HG02938 (cell line): ENCODE measurements around the gene LMO7.
A peak's percentile ranks its signal among the peaks of the same experiment; 100 is the strongest.
"Not testable (repeated sequence)": the region's sequence is repeated elsewhere in the genome, so short reads cannot be mapped to it uniquely, and the experiment has no call there.

Experiments used
- ATAC-seq: cut with Tn5 transposase; IDR thresholded peaks from one replicate; pipeline ENCODE4 v1.9.1; 2021; ENCODE audit warnings: mild to moderate bottlenecking, moderate library complexity; ENCODE audit not compliant: unreplicated experiment

LMO7 gene

GRCh38 chr13:75695908-75696307 lies 59.8 kb downstream of the LMO7 start:
- not testable (repeated sequence) for ATAC-seq

GRCh38 chr13:75699062-75699461 lies 62.9 kb downstream of the LMO7 start:
- ATAC-seq, result no peak

DNA sequence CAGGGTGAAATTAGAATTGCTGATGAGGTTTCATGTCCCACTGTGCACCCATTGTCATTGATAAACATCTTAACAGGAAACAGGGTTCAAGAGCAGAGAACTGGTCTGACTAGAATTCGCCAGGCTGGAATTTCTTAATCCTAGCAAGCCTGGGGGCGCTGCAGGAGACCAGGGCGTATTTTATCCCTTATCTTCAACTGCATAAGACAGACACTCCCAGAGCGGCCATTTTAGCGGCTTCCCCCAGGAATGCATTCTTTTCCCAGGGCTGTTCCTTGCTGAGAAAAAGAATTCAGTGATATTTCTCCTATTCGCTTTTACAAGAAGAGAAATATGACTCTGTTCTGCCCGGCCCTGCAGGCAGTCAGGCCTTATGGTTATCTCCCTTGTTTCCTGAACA lies 63.6 kb downstream of the LMO7 start:
- ATAC-seq, result not testable (repeated sequence)

DNA sequence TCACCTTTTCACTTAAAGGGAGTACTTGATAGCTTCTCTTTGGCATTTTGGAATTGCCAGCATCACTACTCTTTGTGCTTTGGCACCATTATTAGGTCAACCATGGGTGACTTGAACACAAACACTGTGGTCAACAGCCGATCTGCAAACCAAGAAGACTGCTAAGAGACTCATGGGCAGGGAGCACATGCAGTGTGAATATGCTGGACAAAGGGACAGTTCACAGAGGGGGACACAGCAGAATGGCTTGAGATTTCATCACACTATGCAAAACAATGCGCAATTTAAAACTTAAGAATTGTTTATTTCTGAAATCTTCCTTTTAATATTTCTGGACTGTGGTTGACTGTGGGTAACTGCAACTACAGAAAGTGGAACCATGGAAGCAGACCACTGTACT lies 64.4 kb downstream of the LMO7 start:
- no peak for ATAC-seq

- ATAC-seq, result no peak
Observed at GRCh38 chr13:75702476-75702875, 66.3 kb downstream of the LMO7 start.

DNA sequence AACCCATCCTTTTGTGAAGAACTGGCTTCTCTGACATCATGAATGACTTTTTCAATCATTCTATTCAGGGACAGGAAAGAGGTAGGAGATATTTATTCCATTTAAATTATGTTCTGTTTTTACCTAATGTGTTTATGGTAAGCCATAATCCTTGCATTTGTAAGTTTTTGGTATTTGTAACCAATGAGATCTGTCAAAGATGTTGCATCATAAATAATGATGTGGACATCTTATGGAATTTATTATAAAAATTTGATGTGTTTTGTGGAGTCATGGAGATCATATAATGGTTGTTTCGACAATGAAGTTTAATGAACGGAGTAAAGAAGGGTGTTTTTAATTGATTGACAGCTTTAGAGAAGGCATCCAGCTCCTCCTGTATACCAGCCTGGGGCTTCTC lies 67.6 kb downstream of the LMO7 start:
- ATAC-seq, result no peak

- ATAC-seq, result no peak
Observed at GRCh38 chr13:75704194-75704926, 68.2 kb downstream of the LMO7 start.

- ATAC-seq, result no peak
Observed at GRCh38 chr13:75704927-75705288, 68.8 kb downstream of the LMO7 start.

DNA sequence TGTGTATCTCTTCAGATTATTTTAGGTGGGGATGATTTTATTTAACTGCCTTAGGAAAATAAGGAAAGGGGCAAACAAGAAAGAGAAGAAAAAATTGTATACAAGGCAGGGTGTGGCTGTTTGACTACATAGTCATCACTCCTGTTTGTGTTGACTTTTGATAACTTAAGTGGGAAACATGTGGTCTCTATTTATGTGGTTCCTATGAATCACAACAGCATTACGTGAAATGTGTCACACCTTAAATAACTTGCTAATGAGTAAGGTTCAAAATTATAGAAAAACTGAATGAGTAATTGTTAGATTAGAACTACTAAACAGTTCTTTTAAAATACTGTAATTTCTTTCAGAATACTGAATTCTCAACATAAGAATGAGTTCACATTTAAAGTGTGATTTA lies 69.3 kb downstream of the LMO7 start:
- no peak for ATAC-seq

DNA sequence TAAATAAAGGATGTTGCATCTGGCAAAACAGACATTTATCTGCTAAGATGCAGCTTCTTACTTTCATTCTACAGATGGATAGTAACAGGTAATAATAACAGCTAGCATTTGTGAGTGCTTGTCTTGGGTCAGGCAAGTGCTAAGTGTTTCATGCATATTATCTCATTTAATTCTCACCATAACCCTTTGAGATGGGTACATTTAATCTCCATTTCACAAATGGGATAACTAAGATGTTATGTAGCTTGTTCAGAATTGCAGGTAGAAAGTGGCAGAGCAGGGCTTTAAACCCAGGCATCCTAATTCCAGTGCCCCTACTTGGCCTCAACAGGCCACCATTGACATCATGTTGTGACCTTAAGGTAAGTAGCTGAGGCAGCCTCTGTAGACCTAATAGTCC lies 69.8 kb downstream of the LMO7 start:
- no peak for ATAC-seq

- ATAC-seq, result no peak
Observed at GRCh38 chr13:75713852-75714251, 77.7 kb downstream of the LMO7 start.

DNA sequence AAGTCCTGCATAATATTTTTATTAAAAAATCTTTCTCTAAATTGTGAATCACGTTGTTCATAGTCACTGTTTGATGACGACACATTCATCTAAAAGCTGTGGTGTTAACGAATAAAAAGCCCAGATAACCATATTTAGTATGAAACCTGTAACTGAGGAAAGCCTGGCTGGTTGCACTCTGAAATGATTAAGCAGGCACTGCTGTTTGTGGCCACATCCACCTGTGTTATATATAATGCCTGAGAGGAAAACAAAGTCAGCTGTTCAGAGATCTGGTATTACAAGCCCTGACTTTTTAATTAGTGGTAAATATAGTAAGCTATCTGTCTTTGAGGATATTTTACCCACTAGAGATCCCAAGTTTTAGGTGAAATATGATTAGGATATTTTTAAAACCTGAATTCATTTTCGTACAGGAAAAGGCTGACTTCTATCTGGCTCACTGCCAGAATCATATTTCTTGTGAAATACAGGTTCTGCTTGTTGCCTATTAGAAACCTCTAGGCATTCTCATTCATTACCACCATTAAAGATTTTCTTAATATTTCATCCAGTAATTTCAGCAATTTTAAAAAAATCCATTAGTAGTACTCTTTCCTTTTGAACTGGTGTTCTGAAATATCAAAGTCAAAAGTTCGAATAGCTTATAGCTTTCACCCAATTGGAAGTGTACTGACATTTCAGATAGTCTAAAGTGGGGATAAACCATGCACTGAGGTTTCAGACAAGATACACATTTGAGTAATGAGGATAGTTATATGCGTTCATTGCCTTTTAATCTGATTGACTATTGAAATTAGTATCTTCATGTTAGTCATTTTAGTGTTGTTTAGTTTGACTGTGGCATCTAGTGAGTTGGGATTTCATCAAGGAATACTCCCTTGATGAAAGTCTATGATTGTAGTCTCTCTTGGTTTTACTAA lies 79.7 kb downstream of the LMO7 start:
- ATAC-seq, result peak; percentile 98

DNA sequence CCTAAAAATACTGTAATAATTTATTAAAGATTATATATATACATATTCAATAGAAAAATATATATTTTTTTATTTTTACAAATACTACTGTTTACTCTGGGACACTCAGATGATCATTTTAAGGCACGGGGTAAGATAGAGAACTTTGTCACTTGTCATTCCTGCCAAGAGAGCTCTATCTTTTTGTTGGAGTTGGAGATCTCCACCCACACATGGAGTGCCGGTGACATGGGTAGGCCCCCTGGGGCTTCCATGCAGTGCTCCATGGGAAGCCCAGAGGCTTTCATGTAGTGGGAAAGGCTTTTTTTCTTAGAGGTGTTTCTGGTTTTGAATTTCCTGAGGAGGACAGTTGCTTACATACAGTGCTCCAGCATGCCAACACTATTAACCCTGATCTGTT lies 81.4 kb downstream of the LMO7 start:
- ATAC-seq, result no peak

- ATAC-seq, result no peak
Observed at GRCh38 chr13:75721307-75721706, 85.2 kb downstream of the LMO7 start.

DNA sequence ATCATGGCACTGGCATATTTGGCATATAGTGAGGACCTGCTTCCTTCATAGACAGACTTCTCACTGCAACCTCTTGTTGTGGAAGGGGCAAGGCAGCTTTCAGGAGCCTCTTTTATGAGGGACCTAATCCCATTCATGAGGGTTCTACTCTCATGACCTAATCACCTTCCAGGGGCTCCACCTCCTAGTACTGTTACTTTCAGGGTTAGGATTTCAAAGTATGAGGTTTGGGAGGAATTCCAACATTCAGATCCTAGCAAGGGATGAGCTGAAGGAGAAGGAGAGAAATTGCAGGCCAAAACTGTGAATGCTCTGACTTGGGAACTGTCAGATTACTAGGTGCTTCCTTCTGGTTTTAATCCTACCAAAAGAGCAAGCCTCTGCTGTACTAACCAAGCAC lies 87.8 kb downstream of the LMO7 start:
- ATAC-seq, result no peak

GRCh38 chr13:75724752-75725517 lies 88.8 kb downstream of the LMO7 start:
- no peak for ATAC-seq

DNA sequence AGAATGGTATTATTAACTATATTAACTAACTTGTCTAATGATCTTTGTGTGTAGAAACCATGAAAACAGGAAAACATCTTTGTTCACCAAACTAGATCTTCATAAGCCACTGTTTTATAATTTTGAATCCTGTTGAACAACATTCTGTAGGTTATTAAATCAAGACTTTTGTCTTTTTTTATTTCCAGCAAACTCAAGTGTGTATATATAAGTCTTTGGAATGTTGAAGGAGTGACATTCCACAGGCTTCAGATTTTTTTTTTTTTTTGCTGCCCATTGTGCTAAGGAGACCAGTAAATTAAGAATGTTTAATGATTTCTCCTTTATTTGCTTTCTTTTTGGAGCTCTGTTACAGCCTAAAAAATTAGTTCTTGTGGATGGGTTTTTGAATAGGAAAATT lies 89.6 kb downstream of the LMO7 start:
- no peak for ATAC-seq

GRCh38 chr13:75726306-75726705 lies 90.2 kb downstream of the LMO7 start:
- no peak for ATAC-seq

- not testable (repeated sequence) for ATAC-seq
Observed at GRCh38 chr13:75733113-75733512, 97.0 kb downstream of the LMO7 start.

- no peak for ATAC-seq
Observed at GRCh38 chr13:75736173-75736572, 100.0 kb downstream of the LMO7 start.

DNA sequence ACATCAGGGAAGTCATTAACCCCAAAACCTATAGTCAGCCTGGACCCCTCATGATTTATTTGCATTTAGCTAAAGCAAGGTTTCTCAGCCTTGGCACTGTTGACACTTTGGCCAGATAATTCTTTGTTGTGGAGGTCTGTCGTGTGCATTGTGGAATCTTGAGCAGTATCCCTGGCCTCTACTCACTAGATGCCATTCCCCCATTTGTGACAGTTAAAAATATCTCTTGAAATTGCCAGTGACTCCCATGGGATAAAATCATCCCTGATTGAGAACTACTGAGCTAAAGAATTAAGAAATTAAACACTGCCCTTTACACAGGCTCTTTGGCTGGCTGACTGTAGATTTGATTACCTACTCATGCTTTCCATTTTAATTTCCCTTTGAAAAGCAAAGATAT lies 102.7 kb downstream of the LMO7 start:
- no peak for ATAC-seq
